IMR-90 (cell line): Measurements from ENCODE around the gene PPP2R5B. TPM values are rescaled to one million over a fixed set of nuclear protein-coding genes. Genes with fewer than 3 reads are reported as not detected.

ENCODE experiments used
- ATAC-seq: fragments of 200-7000 bp; cut with Tn5 transposase; 2 replicates; pipeline ENCODE4 v1.9.1; 2020; ENCODE audit warnings: low read depth, mild to moderate bottlenecking, moderate library complexity
- BruUV-seq: library from RNA; stranded (reverse); fragments of 400-500 nt; replicated peaks from 2 replicates; lab custom pipeline; 2021; lab: Mats Ljungman, UMichigan
- CTCF ChIA-PET: fragments of 300-600 bp; formaldehyde crosslinking; extraction: SDS; loops from one replicate; lab custom pipeline; 2021; ENCODE audit warnings: antibody characterized with exemption; lab: Yijun Ruan, JAX
- POLR2A ChIA-PET: fragments of 300-600 bp; sonication (Branson Sonifier 250); formaldehyde crosslinking; loops from one replicate; lab custom pipeline; 2022; ENCODE audit warnings: antibody characterized with exemption; ENCODE audit not compliant: unreplicated experiment; lab: Charles Lee
- DNase-seq: peaks from one replicate; pipeline ENCODE4 v3.0.0; 2013
- H2AFZ ChIP-seq: replicated peaks from 2 replicates; pipeline ENCODE3; 2013; ENCODE audit warnings: low read length, mild to moderate bottlenecking; ENCODE audit not compliant: poor library complexity
- H2AK5ac ChIP-seq: 2 replicates; pipeline ENCODE4 v1.6.1; 2013; ENCODE audit warnings: low read depth, low read length, inconsistent platforms
- H2AK9ac ChIP-seq: replicated peaks from 2 replicates; pipeline ENCODE3; 2013; ENCODE audit warnings: mild to moderate bottlenecking, low read depth, low read length, moderate library complexity; ENCODE audit not compliant: poor library complexity
- H2BK120ac ChIP-seq: 2 replicates; pipeline ENCODE4 v1.6.1; 2013; ENCODE audit warnings: low read depth, low read length, inconsistent platforms
- H2BK15ac ChIP-seq: 3 replicates; pipeline ENCODE4 v1.6.1; 2013; ENCODE audit warnings: low read depth, low read length, inconsistent platforms
- H2BK20ac ChIP-seq: 2 replicates; pipeline ENCODE4 v1.6.1; 2013; ENCODE audit warnings: low read depth, mild to moderate bottlenecking, inconsistent platforms, low read length, moderate library complexity
- H2BK5ac ChIP-seq: 2 replicates; pipeline ENCODE4 v1.6.1; 2013; ENCODE audit warnings: mild to moderate bottlenecking, low read depth, low read length, inconsistent platforms; ENCODE audit not compliant: poor library complexity, severe bottlenecking
- H3K14ac ChIP-seq: replicated peaks from 2 replicates; pipeline ENCODE4 v1.6.1; 2013; ENCODE audit warnings: low read depth, low read length, inconsistent platforms
- H3K18ac ChIP-seq: 2 replicates; pipeline ENCODE4 v1.6.1; 2013; ENCODE audit warnings: low read depth, low read length, control low read depth
- H3K23ac ChIP-seq: 2 replicates; pipeline ENCODE4 v1.6.1; 2013; ENCODE audit warnings: low read depth, low read length, inconsistent platforms
- H3K27ac ChIP-seq: 2 replicates; pipeline ENCODE4 v1.5.1; 2013; ENCODE audit warnings: mild to moderate bottlenecking, control low read depth, low read length; ENCODE audit not compliant: insufficient read depth
- H3K27me3 ChIP-seq: 2 replicates; pipeline ENCODE4 v1.6.1; 2013; ENCODE audit warnings: low read length; ENCODE audit not compliant: control insufficient read depth, insufficient read depth
- H3K36me3 ChIP-seq: 2 replicates; pipeline ENCODE4 v1.6.1; 2013; ENCODE audit warnings: low read length, mixed read lengths; ENCODE audit not compliant: control insufficient read depth, insufficient read depth
- H3K4ac ChIP-seq: 2 replicates; pipeline ENCODE4 v1.6.1; 2013; ENCODE audit warnings: low read depth, low read length, inconsistent platforms
- H3K4me1 ChIP-seq: 2 replicates; pipeline ENCODE4 v1.6.1; 2013; ENCODE audit warnings: low read length, mixed read lengths; ENCODE audit not compliant: control insufficient read depth, insufficient read depth
- H3K4me2 ChIP-seq: 2 replicates; pipeline ENCODE4 v1.6.1; 2013; ENCODE audit warnings: low read depth, mild to moderate bottlenecking, control low read depth, low read length, moderate library complexity
- H3K4me3 ChIP-seq: 2 replicates; pipeline ENCODE4 v1.5.1; 2013; ENCODE audit warnings: low read depth, mild to moderate bottlenecking, control low read depth, low read length, moderate library complexity; ENCODE audit not compliant: insufficient read depth
- H3K56ac ChIP-seq: 2 replicates; pipeline ENCODE4 v1.6.1; 2013; ENCODE audit warnings: low read length, inconsistent platforms; ENCODE audit not compliant: insufficient read depth; ENCODE audit errors: extremely low read depth
- H3K79me1 ChIP-seq, 2 experiments: 2 replicates each; pipeline ENCODE4 v1.6.1; 2013; ENCODE audit warnings: low read length in 2 of 2, inconsistent platforms in 1 of 2, low read depth in 1 of 2
- H3K9ac ChIP-seq: 2 replicates; pipeline ENCODE4 v1.6.1; 2013; ENCODE audit warnings: low read depth, low read length, control low read depth
- H3K9me1 ChIP-seq: 2 replicates; pipeline ENCODE4 v1.6.1; 2013; ENCODE audit warnings: low read length, inconsistent platforms; ENCODE audit not compliant: insufficient read depth
- H3K9me3 ChIP-seq: 2 replicates; pipeline ENCODE4 v1.6.1; 2013; ENCODE audit warnings: low read length; ENCODE audit not compliant: control insufficient read depth, insufficient read depth
- H4K20me1 ChIP-seq: 2 replicates; pipeline ENCODE4 v1.6.1; 2013; ENCODE audit warnings: low read length, inconsistent platforms; ENCODE audit not compliant: insufficient read depth
- H4K5ac ChIP-seq: 2 replicates; pipeline ENCODE4 v1.6.1; 2013; ENCODE audit warnings: mild to moderate bottlenecking, low read depth, low read length, control low read depth
- H4K8ac ChIP-seq, 2 experiments: 2 replicates each; pipeline ENCODE4 v1.6.1; 2013; ENCODE audit warnings: low read depth in 2 of 2, low read length in 2 of 2, control low read depth in 1 of 2, inconsistent platforms in 1 of 2
- H4K91ac ChIP-seq: 2 replicates; pipeline ENCODE4 v1.6.1; 2013; ENCODE audit warnings: low read depth, low read length, inconsistent platforms; ENCODE audit not compliant: insufficient read depth
- BHLHE40 ChIP-seq: fragments of 150-350 bp; IDR thresholded peaks from 2 replicates; pipeline ENCODE4 v1.6.1; 2016; ENCODE audit warnings: mild to moderate bottlenecking, low read depth, low read length
- CEBPB ChIP-seq: IDR thresholded peaks from 2 replicates; pipeline ENCODE4 v1.6.1; 2012; ENCODE audit warnings: low read depth, low read length, improper control_type of control experiment
- CHD1 ChIP-seq: IDR thresholded peaks from 2 replicates; pipeline ENCODE4 v1.6.1; 2012; ENCODE audit warnings: low read depth, low read length, improper control_type of control experiment
- FOS ChIP-seq: fragments of 150-350 bp; IDR thresholded peaks from 2 replicates; pipeline ENCODE4 v1.6.1; 2016; ENCODE audit warnings: low read depth, low read length
- MAFK ChIP-seq: IDR thresholded peaks from 2 replicates; pipeline ENCODE4 v1.6.1; 2012; ENCODE audit warnings: low read depth, low read length, improper control_type of control experiment
- MAZ ChIP-seq: IDR thresholded peaks from 2 replicates; pipeline ENCODE4 v1.6.1; 2012; ENCODE audit warnings: low read depth, mild to moderate bottlenecking, low read length, improper control_type of control experiment, moderate library complexity, borderline replicate concordance
- MXI1 ChIP-seq: IDR thresholded peaks from 2 replicates; pipeline ENCODE4 v1.6.1; 2012; ENCODE audit warnings: low read depth, mild to moderate bottlenecking, low read length, moderate library complexity, borderline replicate concordance
- NFE2L2 ChIP-seq: fragments of 150-350 bp; IDR thresholded peaks from 2 replicates; pipeline ENCODE4 v1.6.1; 2016; ENCODE audit warnings: low read depth, mild to moderate bottlenecking, low read length
- WGBS, 2 experiments: methylation state at CpG; one replicate each; pipeline versions ENCODE4 v1.1.5 to v1.1.7; 2013; ENCODE audit warnings: missing lambda C conversion rate in 2 of 2; ENCODE audit not compliant: insufficient read length in 1 of 2; ENCODE audit errors: extremely low coverage in 2 of 2; 5-methylcytosine and 5-hydroxymethylcytosine counted together
- dilution Hi-C: fragments of 300-500 bp; cut with HindIII; formaldehyde crosslinking; loops from one replicate; pipeline ENCODE4 v1.14.3; 2018; ENCODE audit warnings: low sequenced_read_pairs; ENCODE audit not compliant: unreplicated experiment
- in situ Hi-C: fragments of 300-500 bp; cut with MboI; formaldehyde crosslinking; loops from 3 replicates; pipeline ENCODE4 v1.14.3; 2019; ENCODE audit warnings: low sequenced_read_pairs, inconsistent platforms, mixed read lengths
- intact Hi-C: fragments of 100-400 bp; cut with micrococcal nuclease; formaldehyde crosslinking; loops from 2 replicates; pipeline ENCODE4 v1.10.0; 2022
- polyA plus RNA-seq, 3 experiments: library from polyadenylated mRNA; depleted of rRNA; stranded (reverse); fragments of >200 nt; gene quantifications; 2 replicates each; pipeline ENCODE4 v1.2.3, GENCODE V29; 2012; ENCODE audit warnings: low replicate concordance in 1 of 3
- total RNA-seq: library from RNA; depleted of rRNA; stranded (reverse); fragments of >200 nt; gene quantifications from 2 replicates; pipeline ENCODE4 v1.2.3, GENCODE V29; 2012
- TF ChIP-seq, protein P1 (sequence below): fragments of 150-350 bp; IDR thresholded peaks from 2 replicates; pipeline ENCODE4 v1.6.1; 2017; ENCODE audit warnings: mild to moderate bottlenecking, antibody characterized with exemption, low read length, low read depth

PPP2R5B gene
- total and polyA plus RNA-seq, 2 of the 4 experiments (the other 2 are of a cell fraction) = 6.5 to 23.6 TPM

DNA sequence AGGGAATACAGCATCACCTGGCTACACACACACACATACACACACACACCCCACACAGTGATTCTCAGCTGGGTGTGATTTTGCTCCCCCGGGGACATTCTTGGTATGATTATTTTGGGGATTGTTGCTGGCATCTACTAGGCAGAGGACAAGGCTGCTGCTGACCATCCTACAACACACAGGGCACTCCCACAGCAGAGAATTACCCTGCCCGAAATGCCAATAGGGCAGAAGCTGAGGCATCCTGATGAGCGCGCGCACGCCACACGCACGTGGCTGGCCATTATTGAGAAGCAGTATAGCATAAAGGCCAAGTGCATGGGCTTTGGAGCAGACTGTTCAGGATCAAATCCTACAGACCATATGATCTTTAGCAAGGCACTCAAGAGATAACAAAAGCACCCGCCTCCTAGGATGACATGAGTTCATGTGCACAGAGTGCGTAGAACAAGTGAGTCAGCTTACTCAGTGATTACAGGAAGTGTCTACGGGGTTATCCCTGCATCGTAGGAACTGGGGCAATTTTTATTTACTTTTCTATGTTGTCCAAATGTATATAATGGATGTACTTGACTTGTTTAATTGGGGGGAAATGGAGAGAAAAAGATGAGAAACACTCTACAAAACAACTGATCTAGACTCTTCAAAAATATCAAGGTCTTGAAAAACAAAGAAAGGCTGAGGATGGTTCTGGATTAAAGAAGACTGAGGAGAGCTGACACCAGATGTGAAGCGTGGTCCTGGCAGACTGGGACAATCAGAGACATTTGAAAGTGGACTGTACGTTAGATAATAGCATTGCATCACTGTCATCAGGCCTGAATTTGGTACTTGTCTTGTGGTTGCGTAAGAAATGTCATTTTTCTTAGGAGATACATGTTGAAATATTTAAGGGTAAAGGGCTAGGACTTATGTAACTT, 38.9 kb upstream of the PPP2R5B start:
- Histone ChIP-seq H3K9me3 (no peaks in the 10 kb centered on the region), H4K5ac (peak overlapping the region; percentile 48; the same call in 1 of the 2 replicates), H3K4me2 (peak overlapping the region; percentile 50), H3K18ac (peak overlapping the region; percentile 49; the same call in 1 of the 2 replicates), H3K4ac (peak overlapping the region; percentile 42), H4K91ac (0 out of 2 replicates have a peak overlapping the region, but pooled peaks have one; percentile 4), H3K9ac (no peak overlapping the region), H2BK20ac (peak overlapping the region; percentile 27; the same call in 1 of the 2 replicates), H2BK5ac (peak overlapping the region; percentile 79), H2BK120ac (peak overlapping the region; percentile 5; the same call in 1 of the 2 replicates), H2AFZ (no peak overlapping the region), H2AK5ac (peak overlapping the region; percentile 41), H3K27me3 (no peaks in the 10 kb centered on the region), H4K8ac (peak overlapping the region in 1 of 2 experiments; percentile 71; a peak in 2 of 4 replicates), H3K56ac (no peak overlapping the region), H3K23ac (peak overlapping the region; percentile 61; the same call in 1 of the 2 replicates), H2AK9ac (peak overlapping the region; percentile 6), H3K9me1 (peaks cover 12% of the 10 kb centered on the region), H2BK15ac (peak overlapping the region; percentile 18; the same call in 2 of the 3 replicates), H3K4me3 (no peak overlapping the region), H3K4me1 (peaks cover 10% of the 10 kb centered on the region), H3K79me1 (peaks cover 0 to 3% of the 10 kb centered on the region in 2 experiments; a peak in 1 of 4 replicates), H3K36me3 (no peaks in the 10 kb centered on the region), H4K20me1 (peaks cover 3% of the 10 kb centered on the region; the same call in 1 of the 2 replicates), H3K14ac (peak overlapping the region; percentile 34), H3K27ac (peak overlapping the region; percentile 55; the same call in 1 of the 2 replicates)
- 75% methylated on average over 6 of the region's 15 CpGs; no CpG with 5 or more reads in 1 of the 2 experiments for WGBS, 2 experiments
- TF ChIP-seq BHLHE40 (peak; percentile 79; the same call in 1 of the 2 replicates), CEBPB (peak; percentile 98), MAFK (0 out of 2 replicates have a peak, but pooled peaks have one; percentile 12), NFE2L2 (peak; percentile 38; the same call in 1 of the 2 replicates), MAZ (no peak), MXI1 (peak; percentile 67; the same call in 1 of the 2 replicates), FOS (peak; percentile 78), CHD1 (no peak)
- TF ChIP-seq, protein P1, sequence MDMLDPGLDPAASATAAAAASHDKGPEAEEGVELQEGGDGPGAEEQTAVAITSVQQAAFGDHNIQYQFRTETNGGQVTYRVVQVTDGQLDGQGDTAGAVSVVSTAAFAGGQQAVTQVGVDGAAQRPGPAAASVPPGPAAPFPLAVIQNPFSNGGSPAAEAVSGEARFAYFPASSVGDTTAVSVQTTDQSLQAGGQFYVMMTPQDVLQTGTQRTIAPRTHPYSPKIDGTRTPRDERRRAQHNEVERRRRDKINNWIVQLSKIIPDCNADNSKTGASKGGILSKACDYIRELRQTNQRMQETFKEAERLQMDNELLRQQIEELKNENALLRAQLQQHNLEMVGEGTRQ = peak; percentile 29; the same call in 1 of the 2 replicates
- intact Hi-C loops (no loop called here), dilution Hi-C loops (no loop called here), in situ Hi-C loops (no loop called here)
- ChIA-PET POLR2A (no interaction called here), CTCF (interaction anchor here (0.6 kb wide), 1 partner anchor 1263 kb away, joined by 4 read pairs; no protein-coding TSS in a partner anchor)
- ATAC-seq (peak; percentile 83), DNase-seq (peak; percentile 94)
- no TSS peak for BruUV-seq
